SKM-1 treated with dmso at 0.1 percent for 144 hours (cell line): Measurements from ENCODE around the gene PTF1A.

Source experiments
- DNase-seq: peaks from one replicate; lab custom pipeline; 2025; ENCODE audit not compliant: unreplicated experiment; lab: John Stamatoyannopoulos, UW

PTF1A gene

GRCh38 chr10:23191764-23192711 is at the start of gene PTF1A:
Gene PTF1A (plus strand): TSS chr10:23192312. CDS start chr10:23192531, 219 bp downstream.
- DNase-seq: no peak

- no peak for DNase-seq
These were observed 45.9 kb upstream of the PTF1A start for GRCh38 chr10:23146258-23146657.

GRCh38 chr10:23147035-23147434 is 45.1 kb upstream of the PTF1A start:
- no peak for DNase-seq

GRCh38 chr10:23148214-23148613 is 43.9 kb upstream of the PTF1A start:
- no peak for DNase-seq

GRCh38 chr10:23150091-23150490 is 42.0 kb upstream of the PTF1A start:
- no peak for DNase-seq

- DNase-seq: no peak
These were observed 41.5 kb upstream of the PTF1A start for GRCh38 chr10:23150610-23151009.

GRCh38 chr10:23151071-23151470 is 41.0 kb upstream of the PTF1A start:
- DNase-seq: no peak

GRCh38 chr10:23155169-23155568 is 36.9 kb upstream of the PTF1A start:
- DNase-seq: peak; percentile 24

- no peak for DNase-seq
These were observed 35.5 kb upstream of the PTF1A start for GRCh38 chr10:23156447-23157150.

- no peak for DNase-seq
These were observed 34.9 kb upstream of the PTF1A start for GRCh38 chr10:23157239-23157681.

GRCh38 chr10:23157691-23158369 is 34.3 kb upstream of the PTF1A start:
- peak; percentile 1 for DNase-seq

GRCh38 chr10:23158370-23158769 is 33.7 kb upstream of the PTF1A start:
- DNase-seq: peak; percentile 15

- no peak for DNase-seq
These were observed 20.8 kb upstream of the PTF1A start for GRCh38 chr10:23171232-23171876.

- no peak for DNase-seq
These were observed 19.5 kb upstream of the PTF1A start for GRCh38 chr10:23172429-23173213.

- DNase-seq: no peak
These were observed 18.7 kb upstream of the PTF1A start for GRCh38 chr10:23173214-23174073.

GRCh38 chr10:23174074-23174976 is 17.8 kb upstream of the PTF1A start:
- DNase-seq: no peak

GRCh38 chr10:23174977-23175512 is 17.1 kb upstream of the PTF1A start:
- DNase-seq: no peak

GRCh38 chr10:23186178-23186577 is 5.9 kb upstream of the PTF1A start:
- DNase-seq: no peak
